NCI-H2196 (cell line): ENCODE measurements around the gene MTFP1.
"Not testable (repeated sequence)": the region's sequence is repeated elsewhere in the genome, so short reads cannot be mapped to it uniquely, and the experiment has no call there.

Experiments used
- DNase-seq: peaks from one replicate; lab custom pipeline; 2025; ENCODE audit not compliant: unreplicated experiment; lab: John Stamatoyannopoulos, UW

Gene MTFP1

GRCh38 chr22:30425616-30426387, at the start of gene MTFP1:
Gene MTFP1, plus strand, starts transcription at chr22:30425768. Its CDS starts 112 bp downstream, at chr22:30425880.
- peak; percentile 25 for DNase-seq

- no peak for DNase-seq
Measured at GRCh38 chr22:30380011-30380410, 45.6 kb upstream of the MTFP1 start.

GRCh38 chr22:30381264-30381663, 44.3 kb upstream of the MTFP1 start:
- no peak for DNase-seq

GRCh38 chr22:30382340-30382739, 43.2 kb upstream of the MTFP1 start:
- no peak for DNase-seq

- no peak for DNase-seq
Measured at GRCh38 chr22:30383061-30383460, 42.5 kb upstream of the MTFP1 start.

GRCh38 chr22:30385942-30386341, 39.6 kb upstream of the MTFP1 start:
- DNase-seq, result no peak

- DNase-seq, result no peak
Measured at GRCh38 chr22:30386608-30386959, 39.0 kb upstream of the MTFP1 start.

- DNase-seq, result peak; percentile 67
Measured at GRCh38 chr22:30386960-30387827, 38.4 kb upstream of the MTFP1 start, which contains the start of gene RNF215. Gene RNF215, minus strand, starts transcription at chr22:30387411. Its CDS starts 98 bp downstream, at chr22:30387313.

- DNase-seq, result peak; percentile 39
Measured at GRCh38 chr22:30390974-30391691, 34.4 kb upstream of the MTFP1 start.

GRCh38 chr22:30392661-30393321, 32.8 kb upstream of the MTFP1 start:
- no peak for DNase-seq

GRCh38 chr22:30393322-30393680, 32.3 kb upstream of the MTFP1 start:
- no peak for DNase-seq

- DNase-seq, result no peak
Measured at GRCh38 chr22:30393885-30394284, 31.7 kb upstream of the MTFP1 start.

- peak; percentile 25 for DNase-seq
Measured at GRCh38 chr22:30396871-30397655, 28.5 kb upstream of the MTFP1 start, which contains the start of gene SEC14L2. Gene SEC14L2, plus strand, starts transcription at chr22:30397018. Its CDS starts 99 bp downstream, at chr22:30397117.

GRCh38 chr22:30397656-30398635, 27.6 kb upstream of the MTFP1 start:
- DNase-seq, result no peak

GRCh38 chr22:30398685-30399680, 26.6 kb upstream of the MTFP1 start:
- DNase-seq, result no peak

- no peak for DNase-seq
Measured at GRCh38 chr22:30399718-30400117, 25.9 kb upstream of the MTFP1 start.

- no peak for DNase-seq
Measured at GRCh38 chr22:30400159-30400558, 25.4 kb upstream of the MTFP1 start.

GRCh38 chr22:30401024-30401423, 24.5 kb upstream of the MTFP1 start:
- DNase-seq, result not testable (repeated sequence)
